ENCODE results near the gene GMEB2. TPM values are rescaled to one million over a fixed set of nuclear protein-coding genes. Genes with fewer than 3 reads are reported as not detected.
"Not testable (repeated sequence)": the region's sequence is repeated elsewhere in the genome, so short reads cannot be mapped to it uniquely, and the experiment has no call there.

The GMEB2 gene
- total RNA-seq, 3 donors from 2014 or later: 6.6 to 11.0 (median 10.2) TPM

DNA sequence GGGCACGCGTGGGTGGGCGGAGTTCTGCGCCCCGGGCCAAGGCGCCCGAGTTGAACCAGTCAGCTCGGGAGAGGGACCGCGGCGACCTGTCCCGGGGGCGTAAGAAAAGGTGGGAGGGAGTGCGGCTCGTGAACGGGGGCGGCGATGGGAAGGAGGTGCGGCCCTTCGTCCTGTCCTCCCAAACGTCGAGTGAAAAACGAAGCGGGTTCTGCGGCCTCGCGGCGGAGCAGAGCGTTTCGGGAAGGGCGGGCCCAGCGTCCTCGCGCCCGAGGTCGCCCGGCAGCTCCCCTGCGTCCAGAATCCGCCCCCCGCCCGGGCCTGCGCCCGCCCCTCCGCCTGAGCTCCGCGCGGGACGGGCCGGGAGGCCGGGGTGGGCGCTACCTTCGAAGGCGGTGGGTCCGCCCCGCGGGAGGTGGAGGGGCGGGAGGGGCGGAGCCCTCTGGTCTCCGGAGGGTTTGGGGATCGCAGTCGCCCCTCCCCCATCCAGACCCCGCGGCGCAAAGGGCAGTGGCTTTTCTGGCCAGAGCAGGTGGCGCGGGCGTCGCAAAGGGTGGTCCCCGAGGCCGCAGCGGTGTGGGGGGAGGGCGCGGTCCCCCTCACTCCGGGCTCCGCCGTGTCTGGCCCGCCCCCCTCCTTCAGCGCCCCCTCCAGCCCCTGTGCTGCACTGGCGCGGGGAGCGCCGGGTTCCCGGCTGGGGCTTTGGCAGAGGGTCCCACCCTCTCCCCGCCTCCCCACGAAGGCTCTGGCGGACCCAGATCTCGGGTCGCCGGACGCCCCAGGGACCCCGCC lies 25.5 kb upstream of the GMEB2 start:
- no peaks in the 10 kb centered on the region for H3K36me3 ChIP-seq
- H3K27me3 ChIP-seq: no peaks in the 10 kb centered on the region
- intact Hi-C loops (cut with DNase I; ENCODE audit: low total_unique reads): no loop called here
- H3K4me3 ChIP-seq: peak overlapping the region; percentile 58 to 85 (median 70)
- TF ChIP-seq, protein P1, sequence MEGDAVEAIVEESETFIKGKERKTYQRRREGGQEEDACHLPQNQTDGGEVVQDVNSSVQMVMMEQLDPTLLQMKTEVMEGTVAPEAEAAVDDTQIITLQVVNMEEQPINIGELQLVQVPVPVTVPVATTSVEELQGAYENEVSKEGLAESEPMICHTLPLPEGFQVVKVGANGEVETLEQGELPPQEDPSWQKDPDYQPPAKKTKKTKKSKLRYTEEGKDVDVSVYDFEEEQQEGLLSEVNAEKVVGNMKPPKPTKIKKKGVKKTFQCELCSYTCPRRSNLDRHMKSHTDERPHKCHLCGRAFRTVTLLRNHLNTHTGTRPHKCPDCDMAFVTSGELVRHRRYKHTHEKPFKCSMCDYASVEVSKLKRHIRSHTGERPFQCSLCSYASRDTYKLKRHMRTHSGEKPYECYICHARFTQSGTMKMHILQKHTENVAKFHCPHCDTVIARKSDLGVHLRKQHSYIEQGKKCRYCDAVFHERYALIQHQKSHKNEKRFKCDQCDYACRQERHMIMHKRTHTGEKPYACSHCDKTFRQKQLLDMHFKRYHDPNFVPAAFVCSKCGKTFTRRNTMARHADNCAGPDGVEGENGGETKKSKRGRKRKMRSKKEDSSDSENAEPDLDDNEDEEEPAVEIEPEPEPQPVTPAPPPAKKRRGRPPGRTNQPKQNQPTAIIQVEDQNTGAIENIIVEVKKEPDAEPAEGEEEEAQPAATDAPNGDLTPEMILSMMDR (IDR thresholded peaks at IDR 0.05): no peak
- TF ChIP-seq POLR2A (IDR thresholded peaks at IDR 0.05): no peak
- no peak for TF ChIP-seq POLR2AphosphoS5 (IDR thresholded peaks at IDR 0.05)
- DNase-seq (ENCODE audit: low spot score in 2 of 2): no peak
- peak overlapping the region; percentile 54 to 60 for H3K27ac ChIP-seq
- peaks cover 2 to 14% of the 10 kb centered on the region in 2 donors for H3K4me1 ChIP-seq
- no peaks in the 10 kb centered on the region for H3K9me3 ChIP-seq

GRCh38 chr20:63651942-63652191 lies 25.0 kb upstream of the GMEB2 start:
- no peaks in the 10 kb centered on the region for H3K36me3 ChIP-seq
- peaks cover 0 to 14% of the 10 kb centered on the region in 2 donors for H3K4me1 ChIP-seq
- no peaks in the 10 kb centered on the region for H3K27me3 ChIP-seq
- H3K9me3 ChIP-seq: no peaks in the 10 kb centered on the region
- no peak for TF ChIP-seq POLR2A (IDR thresholded peaks at IDR 0.05)
- TF ChIP-seq, protein P1 (IDR thresholded peaks at IDR 0.05): no peak
- no peak for TF ChIP-seq POLR2AphosphoS5 (IDR thresholded peaks at IDR 0.05)
- peak overlapping the region; percentile 58 to 85 (median 70) for H3K4me3 ChIP-seq
- peak overlapping the region; percentile 54 to 60 for H3K27ac ChIP-seq
- intact Hi-C loops (cut with DNase I; ENCODE audit: low total_unique reads): no loop called here
- no peak for DNase-seq (ENCODE audit: low spot score in 2 of 2)

DNA sequence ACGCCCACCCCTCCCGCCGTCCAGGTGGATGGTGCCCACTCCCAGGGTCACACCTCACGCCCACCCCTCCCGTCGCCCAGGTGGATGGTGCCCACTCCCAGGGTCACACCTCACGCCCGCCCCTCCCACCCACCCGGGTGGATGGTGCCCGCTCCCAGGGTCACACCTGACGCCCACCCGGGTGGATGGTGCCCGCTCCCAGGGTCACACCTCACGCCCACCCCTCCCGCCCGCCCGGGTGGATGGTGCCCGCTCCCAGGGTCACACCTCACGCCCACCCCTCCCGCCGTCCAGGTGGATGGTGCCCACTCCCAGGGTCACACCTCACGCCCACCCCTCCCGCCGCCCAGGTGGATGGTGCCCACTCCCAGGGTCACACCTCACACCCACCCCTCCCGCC lies 23.6 kb upstream of the GMEB2 start:
- peaks cover 0 to 14% of the 10 kb centered on the region in 2 donors for H3K4me1 ChIP-seq
- DNase-seq (ENCODE audit: low spot score in 2 of 2); H3K9me3 ChIP-seq; intact Hi-C loops (cut with DNase I; ENCODE audit: low total_unique reads); H3K36me3 ChIP-seq; H3K4me3 ChIP-seq; H3K27ac ChIP-seq; H3K27me3 ChIP-seq: not testable (repeated sequence)

DNA sequence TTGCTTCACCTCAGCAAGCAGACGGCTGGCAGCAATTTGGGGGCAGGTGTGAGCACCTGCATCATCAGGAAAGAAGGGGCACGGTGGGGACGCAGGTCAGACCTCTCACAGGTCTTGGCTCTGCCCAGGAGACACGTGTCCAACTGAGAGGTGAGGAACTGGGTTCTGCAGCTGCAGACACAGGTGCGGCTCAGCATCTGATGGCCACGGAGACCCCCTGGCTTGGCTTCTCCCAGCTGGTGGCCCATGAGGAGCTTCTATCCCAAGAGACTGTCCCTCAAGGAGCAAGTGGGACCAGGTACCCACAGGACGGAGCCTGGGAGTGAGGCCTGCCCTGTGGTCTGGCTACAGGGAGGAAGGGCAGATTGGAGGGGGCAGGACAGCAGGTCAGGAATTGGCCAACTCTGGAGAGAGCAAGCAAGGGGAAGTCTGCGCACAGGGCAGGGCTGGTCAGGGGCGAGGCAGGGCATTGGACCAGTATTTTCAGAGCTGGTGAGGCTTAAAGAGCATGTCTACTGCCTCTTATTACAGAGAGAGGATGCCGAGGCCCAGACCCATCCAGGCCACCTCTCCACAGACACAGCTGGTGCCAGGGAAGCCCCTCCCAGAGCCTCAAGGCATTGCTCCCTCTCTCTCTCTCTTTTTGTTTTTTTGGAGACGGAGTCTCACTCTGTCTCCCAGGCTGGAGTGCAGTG lies 22.1 kb upstream of the GMEB2 start:
- no peak overlapping the region for H3K4me3 ChIP-seq
- peaks cover 0 to 14% of the 10 kb centered on the region in 2 donors for H3K4me1 ChIP-seq
- DNase-seq (ENCODE audit: low spot score in 2 of 2): no peak
- H3K27ac ChIP-seq: no peak overlapping the region
- H3K36me3 ChIP-seq: no peaks in the 10 kb centered on the region
- H3K27me3 ChIP-seq: no peaks in the 10 kb centered on the region
- TF ChIP-seq POLR2A (IDR thresholded peaks at IDR 0.05): no peak
- TF ChIP-seq, protein P1 (IDR thresholded peaks at IDR 0.05): no peak
- TF ChIP-seq POLR2AphosphoS5 (IDR thresholded peaks at IDR 0.05): no peak
- intact Hi-C loops (cut with DNase I; ENCODE audit: low total_unique reads): loop anchor here (5.0 kb wide), 1 partner anchor 1267 kb away; no protein-coding TSS in a partner anchor
- no peaks in the 10 kb centered on the region for H3K9me3 ChIP-seq

DNA sequence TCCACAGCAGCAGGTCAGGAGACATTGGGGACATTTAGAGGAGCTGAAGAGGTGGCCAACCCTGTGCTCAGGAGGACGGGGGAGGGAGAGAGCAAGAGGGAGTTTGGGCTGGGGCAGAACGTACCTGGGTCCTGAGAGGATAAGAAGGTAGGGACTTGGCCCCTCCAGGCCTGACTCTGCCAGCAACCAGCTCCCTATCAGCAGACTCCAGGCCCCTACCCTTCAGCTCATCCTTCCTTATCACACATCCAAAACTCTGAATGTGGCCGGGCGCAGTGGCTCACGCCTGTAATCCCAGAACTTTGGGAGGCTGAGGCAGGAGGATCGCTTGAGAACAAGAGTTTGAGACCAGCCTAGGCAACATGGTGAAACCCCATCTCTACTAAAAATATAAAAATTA lies 21.3 kb upstream of the GMEB2 start:
- peaks cover 0 to 14% of the 10 kb centered on the region in 2 donors for H3K4me1 ChIP-seq
- H3K36me3 ChIP-seq: no peaks in the 10 kb centered on the region
- H3K27me3 ChIP-seq: no peaks in the 10 kb centered on the region
- H3K9me3 ChIP-seq: no peaks in the 10 kb centered on the region
- H3K27ac ChIP-seq: no peak overlapping the region
- no peak overlapping the region for H3K4me3 ChIP-seq
- TF ChIP-seq POLR2A (IDR thresholded peaks at IDR 0.05): no peak
- no peak for TF ChIP-seq POLR2AphosphoS5 (IDR thresholded peaks at IDR 0.05)
- TF ChIP-seq, protein P1 (IDR thresholded peaks at IDR 0.05): no peak
- DNase-seq (ENCODE audit: low spot score in 2 of 2): no peak
- intact Hi-C loops (cut with DNase I; ENCODE audit: low total_unique reads): loop anchor here (5.0 kb wide), 1 partner anchor 1266 kb away; no protein-coding TSS in a partner anchor
